K562 (cell line): ENCODE measurements around the gene FRMD5. TPM values are rescaled to one million over a fixed set of nuclear protein-coding genes. Genes with fewer than 3 reads are reported as not detected.

ENCODE experiments used
- BDP1 ChIP-seq: IDR thresholded peaks from 3 replicates; pipeline ENCODE4 v1.6.1; 2011; ENCODE audit not compliant: insufficient read length, insufficient read depth
- BRD4 ChIP-seq: fragments of 200-600 bp; sonication (generic); IDR thresholded peaks from 2 replicates; pipeline ENCODE4 v1.6.1; 2017; ENCODE audit warnings: inconsistent platforms
- MBD1 ChIP-seq: fragments of 250-450 bp; sonication (Bioruptor Pico); IDR thresholded peaks from 2 replicates; pipeline ENCODE4 v1.8.0; 2022; ENCODE audit warnings: inconsistent platforms
- MYNN ChIP-seq, 2 experiments: sonication (generic); formaldehyde crosslinking in 1 of 2; IDR thresholded peaks; 2 replicates each; pipeline versions ENCODE4 v1.5.0 to v1.6.1; 2016 to 2020; ENCODE audit warnings: antibody characterized with exemption in 1 of 2, missing genetic modification reagents in 1 of 2
- RREB1 ChIP-seq: fragments of 250-450 bp; sonication (Bioruptor Pico); IDR thresholded peaks from 2 replicates; pipeline ENCODE4 v1.4.0; 2020
- SP1 ChIP-seq: sonication (generic); formaldehyde crosslinking; IDR thresholded peaks from 2 replicates; pipeline ENCODE4 v1.8.1; 2022; ENCODE audit warnings: mild to moderate bottlenecking, missing genetic modification reagents
- THAP12 ChIP-seq: fragments of 250-450 bp; sonication (Bioruptor Pico); IDR thresholded peaks from 2 replicates; pipeline ENCODE4 v1.9.0; 2021; ENCODE audit warnings: mild to moderate bottlenecking, inconsistent platforms
- TRIM24 ChIP-seq, 2 experiments: fragments of 450-650 bp; IDR thresholded peaks; 2 replicates each; pipeline ENCODE4 v1.6.1; 2016
- TRIM28 ChIP-seq: fragments of 450-650 bp; IDR thresholded peaks from 2 replicates; pipeline ENCODE4 v1.6.1; 2017
- ZMIZ1 ChIP-seq, 2 experiments: fragments of 150-350 bp in 1 of 2; IDR thresholded peaks; 2 replicates each; pipeline ENCODE4 v1.6.1; 2012 to 2016; ENCODE audit warnings: low read depth in 2 of 2, low read length in 2 of 2, mild to moderate bottlenecking in 1 of 2, moderate library complexity in 1 of 2
- ZNF395 ChIP-seq: fragments of 200-800 bp; sonication (Bioruptor generic); IDR thresholded peaks from 2 replicates; pipeline ENCODE4 v1.6.1; 2017; ENCODE audit warnings: missing genetic modification characterization, missing compliant biosample characterization
- polyA plus RNA-seq, 8 experiments: library from polyadenylated mRNA; depleted of rRNA in 4 of 8; stranded (reverse) in 5 of 8; unstranded in 3 of 8; fragments of >200 nt; fragmentation: Nextera tagmentation in 2 of 8; fragmentation: Illumina TruSeq in 1 of 8; extraction: Ambion mirVana in 2 of 8; extraction: Trizol in 1 of 8; gene quantifications; 2 replicates each; pipeline versions ENCODE4 v1.2.1 to v1.2.3, GENCODE V29; 2011 to 2014; ENCODE audit warnings: inconsistent platforms in 1 of 8, missing spikeins in 1 of 8
- total RNA-seq, 7 experiments: library from RNA; depleted of rRNA in 6 of 7; stranded (reverse); fragments of >200 nt in 6 of 7; fragmentation: Illumina TruSeq in 2 of 7; extraction: Trizol in 2 of 7; gene quantifications; 2 replicates each; pipeline versions ENCODE4 v1.2.1 to v1.2.3, GENCODE V29; 2011 to 2021; ENCODE audit warnings: low replicate concordance in 1 of 7

The FRMD5 gene
- total and polyA plus RNA-seq, 9 of the 15 experiments (the other 6 are each of a cell fraction or from before 2014, with no cell fraction given): 0.13 to 0.38 TPM; not detected in 7

- TF ChIP-seq MBD1 (CRISPR knock-in tag): no peak
- peak; percentile 81 for TF ChIP-seq RREB1 (CRISPR knock-in tag)
- TF ChIP-seq SP1 (CRISPR knock-in tag): peak; percentile 78
- no peak for TF ChIP-seq BRD4
- TF ChIP-seq TRIM28: peak; percentile 86
- TF ChIP-seq TRIM24 (IDR thresholded peaks at IDR 0.05): peak; percentile 80 to 90; a peak in 3 of 4 replicates
- no peak; the same call in 1 of the 2 replicates for TF ChIP-seq THAP12 (CRISPR knock-in tag)
- TF ChIP-seq ZNF395: no peak
- TF ChIP-seq ZMIZ1 (IDR thresholded peaks at IDR 0.05; ENCODE audit: low read depth in 2 of 2, low read length in 2 of 2): no peak
- TF ChIP-seq BDP1: no peak
- no peak for TF ChIP-seq MYNN (IDR thresholded peaks at IDR 0.05)
- TF ChIP-seq MYNN (CRISPR knock-in tag; IDR thresholded peaks at IDR 0.05): no peak
Observed at GRCh38 chr15:43826508-43827341, 368.3 kb downstream of the FRMD5 start, which contains the start of gene WDR76 (continued).
